Testis (tissue), 2 donors: ENCODE measurements around the gene ALKBH2.

Experiments used
- POLR2A ChIP-seq: fragments of 450-650 bp; IDR thresholded peaks from one replicate; pipeline ENCODE4 v1.6.1; 2017; ENCODE audit warnings: antibody characterized with exemption, mild to moderate bottlenecking, moderate library complexity
- TF ChIP-seq, protein P1 (sequence below), 3 experiments: fragments of 450-650 bp in 2 of 3; fragments of 200-600 bp in 1 of 3; sonication (generic) in 1 of 3; IDR thresholded peaks; one replicate each; pipeline ENCODE4 v1.5.1; 2016 to 2019; ENCODE audit warnings: antibody characterized with exemption in 3 of 3, mild to moderate bottlenecking in 2 of 3, moderate library complexity in 1 of 3

DNA sequence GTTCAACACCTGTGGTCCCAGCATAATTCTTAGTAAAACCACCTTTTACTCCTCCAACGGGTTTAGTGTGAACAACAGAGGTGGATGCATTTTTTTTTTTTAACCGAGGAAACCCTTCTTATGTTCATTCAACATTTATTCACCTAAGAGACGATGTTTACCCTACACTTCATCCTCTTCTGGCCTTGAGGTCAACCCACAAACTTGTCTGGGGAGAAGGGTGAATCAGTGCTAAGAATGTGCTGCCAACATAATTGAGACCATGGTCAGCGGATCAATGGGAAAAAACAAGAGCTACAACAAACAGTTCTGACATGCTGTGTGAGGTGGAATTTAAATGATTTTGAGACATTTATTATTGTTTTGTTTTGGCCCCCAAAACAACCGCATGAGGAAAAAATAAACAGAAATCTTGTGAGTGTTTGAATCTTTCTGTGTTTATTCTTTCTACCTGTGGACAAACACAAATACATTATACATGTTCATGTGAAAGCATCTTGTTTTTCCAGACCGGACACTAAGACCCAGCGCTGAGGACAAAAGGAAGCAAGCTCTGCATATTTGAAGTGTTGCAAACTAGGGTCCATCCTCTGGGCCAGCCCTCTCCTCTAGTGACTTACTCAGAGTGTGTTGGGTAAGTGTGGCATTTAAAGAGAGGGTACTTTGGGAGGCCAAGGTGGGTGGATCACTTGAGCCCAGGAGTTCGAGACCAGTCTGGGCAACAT is 46.0 kb downstream of the ALKBH2 start:
- TF ChIP-seq, protein P1, sequence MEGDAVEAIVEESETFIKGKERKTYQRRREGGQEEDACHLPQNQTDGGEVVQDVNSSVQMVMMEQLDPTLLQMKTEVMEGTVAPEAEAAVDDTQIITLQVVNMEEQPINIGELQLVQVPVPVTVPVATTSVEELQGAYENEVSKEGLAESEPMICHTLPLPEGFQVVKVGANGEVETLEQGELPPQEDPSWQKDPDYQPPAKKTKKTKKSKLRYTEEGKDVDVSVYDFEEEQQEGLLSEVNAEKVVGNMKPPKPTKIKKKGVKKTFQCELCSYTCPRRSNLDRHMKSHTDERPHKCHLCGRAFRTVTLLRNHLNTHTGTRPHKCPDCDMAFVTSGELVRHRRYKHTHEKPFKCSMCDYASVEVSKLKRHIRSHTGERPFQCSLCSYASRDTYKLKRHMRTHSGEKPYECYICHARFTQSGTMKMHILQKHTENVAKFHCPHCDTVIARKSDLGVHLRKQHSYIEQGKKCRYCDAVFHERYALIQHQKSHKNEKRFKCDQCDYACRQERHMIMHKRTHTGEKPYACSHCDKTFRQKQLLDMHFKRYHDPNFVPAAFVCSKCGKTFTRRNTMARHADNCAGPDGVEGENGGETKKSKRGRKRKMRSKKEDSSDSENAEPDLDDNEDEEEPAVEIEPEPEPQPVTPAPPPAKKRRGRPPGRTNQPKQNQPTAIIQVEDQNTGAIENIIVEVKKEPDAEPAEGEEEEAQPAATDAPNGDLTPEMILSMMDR (IDR thresholded peaks at IDR 0.05), result no peak
- TF ChIP-seq POLR2A, result no peak
